Endothelial cell of umbilical vein (primary cell): ENCODE measurements around the gene VWA1. TPM values are rescaled to one million over a fixed set of nuclear protein-coding genes. Genes with fewer than 3 reads are reported as not detected.

Experiments used
- BruUV-seq: library from RNA; stranded (reverse); fragments of 400-500 nt; replicated peaks from 2 replicates; lab custom pipeline; 2021; lab: Mats Ljungman, UMichigan
- CTCF ChIA-PET: fragments of 300-600, 350-600 bp; sonication (Branson Sonifier 250); formaldehyde crosslinking; loops from one replicate; lab custom pipeline; 2021; ENCODE audit warnings: antibody characterized with exemption, inconsistent platforms; lab: Charles Lee
- POLR2A ChIA-PET: fragments of 300-600, 350-600 bp; sonication (Branson Sonifier 250); formaldehyde crosslinking; loops from one replicate; lab custom pipeline; 2021; ENCODE audit warnings: antibody characterized with exemption, inconsistent platforms; lab: Charles Lee
- DNase-seq: peaks from one replicate; pipeline ENCODE4 v3.0.0-alpha.2; 2011; ENCODE audit warnings: low read depth, low spot score
- FAIRE-seq: peaks from 2 replicates; lab custom pipeline; 2011; peaks lifted over from hg19 to GRCh38; lab: Jason Lieb, UNC
- H2AFZ ChIP-seq: 2 replicates; pipeline ENCODE4 v1.6.0; 2012; ENCODE audit warnings: low read depth, low read length, control low read depth, inconsistent platforms
- H3K27ac ChIP-seq: 2 replicates; pipeline ENCODE4 v1.5.1; 2011; ENCODE audit warnings: low read depth, mild to moderate bottlenecking, control low read depth, low read length, moderate library complexity; ENCODE audit not compliant: insufficient read depth
- H3K27me3 ChIP-seq, 2 experiments: 2 replicates each; pipeline versions ENCODE4 v1.6.0 to v1.6.1; 2011; ENCODE audit warnings: low read length in 2 of 2, mixed read lengths in 1 of 2; ENCODE audit not compliant: control insufficient read depth in 2 of 2, insufficient read depth in 2 of 2
- H3K36me3 ChIP-seq, 2 experiments: 2 replicates in 1 of 2; 3 replicates in 1 of 2; pipeline ENCODE4 v1.5.1; 2011; ENCODE audit warnings: low read length in 2 of 2, mild to moderate bottlenecking in 1 of 2, moderate library complexity in 1 of 2; ENCODE audit not compliant: control insufficient read depth in 2 of 2, insufficient read depth in 2 of 2; ENCODE audit errors: extremely low read depth in 1 of 2
- H3K4me1 ChIP-seq: 3 replicates; pipeline ENCODE4 v1.5.1; 2011; ENCODE audit warnings: mild to moderate bottlenecking, low read length; ENCODE audit not compliant: control insufficient read depth, insufficient read depth; ENCODE audit errors: extremely low read depth
- H3K4me2 ChIP-seq: 2 replicates; pipeline ENCODE4 v1.6.1; 2011; ENCODE audit warnings: low read length, control low read depth, mixed read lengths; ENCODE audit not compliant: insufficient read depth
- H3K4me3 ChIP-seq, 3 experiments: fragments of 200-600 bp in 1 of 3; sonication (generic), shearing (Covaris generic) in 1 of 3; replicated peaks in 1 of 3; 2 replicates each; pipeline ENCODE4 v1.5.1; 2011 to 2016; ENCODE audit warnings: control low read depth in 3 of 3, low read length in 3 of 3, mild to moderate bottlenecking in 2 of 3, inconsistent platforms in 1 of 3, low read depth in 1 of 3, moderate library complexity in 1 of 3; ENCODE audit not compliant: insufficient read depth in 1 of 3
- H3K79me2 ChIP-seq: 2 replicates; pipeline ENCODE4 v1.6.0; 2012; ENCODE audit warnings: low read length, inconsistent platforms; ENCODE audit not compliant: control insufficient read depth, insufficient read depth
- H3K9ac ChIP-seq: replicated peaks from 2 replicates; pipeline ENCODE3; 2011; ENCODE audit warnings: low read length, control low read depth; ENCODE audit not compliant: insufficient read depth; ENCODE audit errors: extremely low read depth
- H3K9me1 ChIP-seq: replicated peaks from 3 replicates; pipeline ENCODE4 v1.6.0; 2011; ENCODE audit warnings: mild to moderate bottlenecking, low read length; ENCODE audit not compliant: control insufficient read depth, insufficient read depth; ENCODE audit errors: extremely low read depth
- H3K9me3 ChIP-seq: replicated peaks from 2 replicates; pipeline ENCODE4 v1.5.1; 2012; ENCODE audit warnings: low read length, inconsistent platforms; ENCODE audit not compliant: control insufficient read depth, insufficient read depth
- H4K20me1 ChIP-seq: replicated peaks from 2 replicates; pipeline ENCODE3; 2011; ENCODE audit warnings: mild to moderate bottlenecking, low read length; ENCODE audit not compliant: control insufficient read depth, insufficient read depth; ENCODE audit errors: extremely low read depth
- EZH2 ChIP-seq: IDR thresholded peaks from 2 replicates; pipeline ENCODE4 v1.6.1; 2012; ENCODE audit warnings: borderline replicate concordance, low read depth, mild to moderate bottlenecking, moderate library complexity, low read length, inconsistent platforms; ENCODE audit not compliant: severe bottlenecking
- FOS ChIP-seq: IDR thresholded peaks from 2 replicates; pipeline ENCODE4 v1.6.1; 2011; ENCODE audit warnings: mild to moderate bottlenecking, low read length, moderate library complexity, borderline replicate concordance; ENCODE audit not compliant: insufficient read depth
- GATA2 ChIP-seq: IDR thresholded peaks from 2 replicates; pipeline ENCODE4 v1.7.0; 2011; ENCODE audit warnings: low read depth, mild to moderate bottlenecking, moderate library complexity, mixed read lengths, low read length; ENCODE audit not compliant: insufficient read length, insufficient read depth
- JUN ChIP-seq: IDR thresholded peaks from 2 replicates; pipeline ENCODE4 v1.6.1; 2011; ENCODE audit warnings: borderline replicate concordance, low read depth; ENCODE audit not compliant: insufficient read length, insufficient read depth
- MYC ChIP-seq: IDR thresholded peaks from one replicate; pipeline ENCODE4 v1.6.1; 2011; ENCODE audit warnings: mild to moderate bottlenecking, low read depth, low read length
- dilution Hi-C: fragments of 300-500 bp; cut with MboI; formaldehyde crosslinking; loops from one replicate; pipeline ENCODE4 v1.15.0; 2019; ENCODE audit warnings: low sequenced_read_pairs; ENCODE audit not compliant: extremely low pct_ligation_motif_present
- intact Hi-C: fragments of 100-400 bp; cut with micrococcal nuclease; formaldehyde crosslinking; loops from one replicate; pipeline ENCODE4 v1.10.0; 2022
- polyA plus RNA-seq, 4 experiments: library from polyadenylated mRNA; depleted of rRNA in 3 of 4; stranded (reverse) in 3 of 4; unstranded in 1 of 4; fragments of >200 nt; gene quantifications; 2 replicates each; pipeline versions ENCODE4 v1.2.1 to v1.2.3, GENCODE V29; 2011 to 2012; ENCODE audit warnings: missing spikeins in 1 of 4
- total RNA-seq: library from RNA; stranded (reverse); gene quantifications from 2 replicates; pipeline ENCODE4 v1.2.3, GENCODE V29; 2021
- TF ChIP-seq, protein P1 (sequence below): IDR thresholded peaks from 2 replicates; pipeline ENCODE4 v1.6.1; 2011; ENCODE audit not compliant: insufficient read depth, insufficient read length
- TF ChIP-seq, protein P2 (sequence below), 2 donors: IDR thresholded peaks; 1 replicate in 1 of 2; 2 replicates in 1 of 2; pipeline ENCODE4 v1.5.1; 2011; ENCODE audit warnings: low read length in 2 of 2, mild to moderate bottlenecking in 2 of 2, moderate library complexity in 2 of 2, control low read depth in 1 of 2, inconsistent platforms in 1 of 2, low read depth in 1 of 2; ENCODE audit not compliant: insufficient read depth in 1 of 2; ENCODE audit errors: extremely low read depth in 1 of 2

Gene VWA1
- total and polyA plus RNA-seq, 2 donors (not counting 3 experiments of a cell fraction or from before 2014, with no cell fraction given), result 2.0 to 6.1 TPM

DNA sequence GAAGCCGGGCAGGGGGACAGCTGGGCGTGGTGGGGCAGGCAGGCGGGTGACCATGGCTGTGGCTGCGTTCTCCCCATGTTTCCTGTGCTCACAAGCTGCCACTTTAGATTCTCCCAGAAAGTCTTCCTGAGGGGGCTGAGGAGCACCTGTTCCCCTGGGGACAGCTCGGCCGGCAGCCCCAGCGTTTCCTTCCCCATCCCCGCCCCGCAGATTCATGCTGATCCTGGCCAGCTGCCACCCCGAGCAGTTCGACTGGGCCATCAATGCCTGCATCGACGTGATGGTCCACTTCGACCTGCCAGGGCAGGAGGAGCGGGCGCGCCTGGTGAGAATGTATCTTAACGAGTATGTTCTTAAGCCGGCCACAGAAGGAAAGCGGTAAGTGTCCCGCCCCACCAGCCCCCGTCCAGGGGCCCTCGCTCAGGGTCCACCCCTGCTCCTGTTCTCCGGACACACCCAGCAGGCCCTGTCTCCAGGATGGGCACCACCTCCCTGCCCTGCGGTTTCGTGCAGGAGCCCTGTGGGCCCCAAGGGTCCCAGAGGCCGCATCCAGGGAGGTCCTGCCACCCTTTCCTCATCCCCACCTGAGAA, 25.1 kb downstream of the VWA1 start:
- Histone ChIP-seq H2AFZ (no peak overlapping the region), H3K36me3 (no peaks in the 10 kb centered on the region), H3K9ac (no peak overlapping the region), H3K9me1 (no peaks in the 10 kb centered on the region), H3K79me2 (no peaks in the 10 kb centered on the region), H3K27me3 (no peaks in the 10 kb centered on the region), H3K4me2 (no peak overlapping the region), H3K9me3 (no peaks in the 10 kb centered on the region), H3K4me3 (no peak overlapping the region), H4K20me1 (no peaks in the 10 kb centered on the region), H3K4me1 (no peaks in the 10 kb centered on the region), H3K27ac (no peak overlapping the region)
- intact Hi-C loops (no loop called here), dilution Hi-C loops (no loop called here)
- CTCF ChIA-PET, result no interaction called here
- DNase-seq, result no peak
- BruUV-seq, result no TSS peak
- POLR2A ChIA-PET, result no interaction called here
- TF ChIP-seq MYC, result no peak
- TF ChIP-seq GATA2, result no peak
- TF ChIP-seq, protein P1, sequence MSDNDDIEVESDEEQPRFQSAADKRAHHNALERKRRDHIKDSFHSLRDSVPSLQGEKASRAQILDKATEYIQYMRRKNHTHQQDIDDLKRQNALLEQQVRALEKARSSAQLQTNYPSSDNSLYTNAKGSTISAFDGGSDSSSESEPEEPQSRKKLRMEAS, result no peak
- TF ChIP-seq, protein P2, sequence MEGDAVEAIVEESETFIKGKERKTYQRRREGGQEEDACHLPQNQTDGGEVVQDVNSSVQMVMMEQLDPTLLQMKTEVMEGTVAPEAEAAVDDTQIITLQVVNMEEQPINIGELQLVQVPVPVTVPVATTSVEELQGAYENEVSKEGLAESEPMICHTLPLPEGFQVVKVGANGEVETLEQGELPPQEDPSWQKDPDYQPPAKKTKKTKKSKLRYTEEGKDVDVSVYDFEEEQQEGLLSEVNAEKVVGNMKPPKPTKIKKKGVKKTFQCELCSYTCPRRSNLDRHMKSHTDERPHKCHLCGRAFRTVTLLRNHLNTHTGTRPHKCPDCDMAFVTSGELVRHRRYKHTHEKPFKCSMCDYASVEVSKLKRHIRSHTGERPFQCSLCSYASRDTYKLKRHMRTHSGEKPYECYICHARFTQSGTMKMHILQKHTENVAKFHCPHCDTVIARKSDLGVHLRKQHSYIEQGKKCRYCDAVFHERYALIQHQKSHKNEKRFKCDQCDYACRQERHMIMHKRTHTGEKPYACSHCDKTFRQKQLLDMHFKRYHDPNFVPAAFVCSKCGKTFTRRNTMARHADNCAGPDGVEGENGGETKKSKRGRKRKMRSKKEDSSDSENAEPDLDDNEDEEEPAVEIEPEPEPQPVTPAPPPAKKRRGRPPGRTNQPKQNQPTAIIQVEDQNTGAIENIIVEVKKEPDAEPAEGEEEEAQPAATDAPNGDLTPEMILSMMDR (IDR thresholded peaks at IDR 0.05; ENCODE audit: extremely low read depth in 1 of 2, insufficient read depth in 1 of 2, low read depth in 1 of 2, low read length in 2 of 2), result no peak
- TF ChIP-seq EZH2, result no peak
- no peak for TF ChIP-seq JUN
- TF ChIP-seq FOS, result no peak
- no peak for FAIRE-seq
